IPS-NIHi11 (cell line): ENCODE data around the gene CHCHD6.

ENCODE experiments used
- DNase-seq: peaks from one replicate; pipeline ENCODE4 v3.0.0; 2012; ENCODE audit warnings: mixed read lengths, low spot score

The CHCHD6 gene

DNA sequence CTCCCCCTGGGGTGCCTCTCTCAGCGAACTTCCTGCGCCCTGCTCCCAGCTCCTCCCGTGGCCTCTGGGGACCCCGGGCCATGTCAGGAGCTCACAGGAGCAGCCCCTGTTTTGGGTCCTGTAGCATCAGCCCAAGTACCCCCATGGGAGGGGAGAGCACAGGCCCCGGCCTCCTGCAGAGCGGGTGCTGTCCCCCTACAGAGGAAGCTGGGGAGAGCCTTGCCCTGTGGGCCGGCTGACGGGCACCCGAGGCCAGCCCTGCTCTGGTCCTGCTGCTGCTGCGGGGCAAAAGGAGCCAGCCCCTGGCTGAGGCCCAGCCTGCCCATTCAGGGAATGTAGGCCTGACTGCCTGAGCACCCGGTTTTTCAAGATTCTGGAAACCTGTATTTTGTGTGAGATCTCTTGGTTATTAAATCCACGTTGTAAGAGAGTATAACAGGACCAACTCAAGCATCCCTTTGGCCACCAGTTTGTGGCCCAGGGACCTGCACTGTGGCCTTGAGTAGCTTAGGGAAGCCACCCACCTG is 291.3 kb downstream of the CHCHD6 start:
- DNase-seq, result no peak

DNA sequence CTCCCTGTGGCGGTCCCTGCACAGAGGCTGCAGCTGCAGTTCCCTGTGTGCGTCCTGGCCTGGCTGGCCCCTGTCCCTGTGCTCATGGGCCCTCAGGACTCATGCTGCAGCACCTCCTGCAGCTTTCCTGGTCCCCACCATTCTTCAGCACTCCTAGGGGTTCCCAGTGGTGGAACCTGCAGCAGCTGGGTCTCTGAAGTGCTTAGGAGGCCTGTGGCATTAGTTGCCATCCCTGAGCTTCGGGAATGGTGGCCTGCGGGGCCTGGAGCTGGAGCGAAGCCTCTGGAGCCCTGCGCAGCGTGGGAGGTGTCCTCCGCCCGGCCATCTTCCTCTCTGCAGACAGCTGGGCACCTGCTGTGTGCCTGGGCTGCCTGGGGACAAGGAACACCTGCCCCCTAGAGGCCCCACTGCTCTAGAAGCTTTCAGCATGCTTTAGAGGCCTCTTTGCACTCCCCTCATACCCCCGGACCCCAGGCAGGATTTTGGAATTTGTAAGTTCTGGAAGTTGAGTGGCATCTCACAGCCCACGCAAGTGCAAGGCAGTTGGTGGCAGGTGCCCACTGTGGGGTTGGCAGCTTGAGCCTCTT is 292.0 kb downstream of the CHCHD6 start:
- no peak for DNase-seq

DNA sequence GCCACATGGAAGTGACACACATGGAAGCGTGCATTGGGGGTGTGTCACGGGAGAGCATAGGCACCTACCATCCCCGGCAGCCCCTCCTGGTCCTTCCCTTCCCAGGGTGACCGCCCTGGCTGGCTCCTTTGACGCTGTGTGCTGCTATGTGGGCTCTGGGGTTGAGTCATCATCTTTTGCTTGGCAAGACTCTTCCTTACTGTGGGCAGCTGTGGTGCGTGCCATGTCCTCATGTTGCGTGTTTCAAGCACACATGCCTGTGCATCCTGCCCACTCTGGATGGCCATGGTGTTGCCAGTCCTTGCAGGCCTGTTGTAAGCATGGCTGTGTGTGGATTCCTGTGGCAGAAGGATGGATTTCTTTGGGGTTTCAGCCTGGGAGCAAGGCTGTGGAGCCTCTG is 292.9 kb downstream of the CHCHD6 start:
- no peak for DNase-seq

DNA sequence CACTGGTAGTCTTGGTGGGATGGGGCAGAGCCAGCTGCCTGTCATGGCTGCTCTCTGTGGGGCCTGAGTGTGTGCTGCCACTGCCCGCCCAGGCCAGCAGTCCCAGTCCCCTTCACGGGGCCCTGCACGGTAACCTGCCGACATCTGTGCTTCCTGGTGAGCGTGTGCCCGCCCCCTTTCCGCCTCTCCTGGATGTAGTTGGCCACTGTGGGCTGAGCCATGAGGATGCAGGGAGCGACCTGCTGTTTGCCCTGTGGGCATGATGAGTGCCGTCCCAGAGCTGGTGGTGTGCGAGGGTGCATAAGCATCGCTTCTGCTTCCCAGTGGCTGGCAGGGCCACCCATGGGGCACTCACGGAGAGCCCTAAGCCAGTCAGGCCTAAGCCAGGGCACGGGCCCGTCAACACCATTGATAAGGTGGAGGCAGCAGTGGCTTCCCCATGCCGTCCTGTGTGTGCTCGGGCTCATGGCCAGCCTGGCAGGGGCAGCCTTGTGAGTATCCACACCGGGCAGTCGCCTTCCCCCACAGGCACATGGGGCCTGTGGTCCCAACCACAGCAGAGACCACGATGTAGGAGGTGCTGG is 293.5 kb downstream of the CHCHD6 start:
- DNase-seq, result no peak

DNA sequence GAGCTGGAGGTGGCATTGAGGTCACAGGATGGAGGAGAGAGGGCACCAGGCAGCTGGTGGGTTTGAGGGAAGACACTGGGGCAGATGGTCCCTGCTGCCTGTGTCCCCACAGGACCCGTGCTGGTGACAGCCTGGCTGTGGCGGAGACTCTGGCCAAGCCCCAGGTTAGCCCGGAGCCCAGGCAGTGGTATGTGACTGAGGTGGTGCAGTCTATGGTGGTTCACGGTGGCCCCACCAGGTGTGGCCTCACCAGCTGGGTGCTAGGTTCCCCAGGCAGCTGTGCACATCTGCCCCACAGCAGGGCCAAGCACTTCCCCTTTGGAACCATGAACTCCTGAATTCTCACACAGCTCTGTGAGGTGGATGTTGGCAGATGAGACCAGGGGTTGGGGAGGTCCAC is 294.3 kb downstream of the CHCHD6 start:
- DNase-seq, result no peak

DNA sequence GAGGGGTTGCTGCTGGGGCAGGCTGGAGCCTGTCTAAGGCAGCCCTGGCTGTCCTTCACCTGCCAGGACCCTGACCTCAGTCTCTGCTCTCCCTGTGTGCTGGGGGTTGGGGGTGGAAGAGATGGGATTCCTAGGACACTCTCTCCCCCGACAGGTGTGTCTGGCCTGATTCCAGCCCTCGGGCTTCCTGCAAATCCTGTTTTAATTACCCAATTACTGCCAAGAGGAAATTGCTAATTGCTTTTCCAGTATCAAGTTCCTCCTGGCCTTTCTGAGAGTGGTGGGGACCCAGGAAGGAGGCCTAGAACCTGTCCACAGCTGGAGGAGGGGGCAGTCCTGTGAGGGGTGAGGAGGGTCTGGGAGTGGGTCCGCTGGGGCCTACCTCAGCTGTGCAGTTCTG is 294.7 kb downstream of the CHCHD6 start:
- DNase-seq, result no peak

DNA sequence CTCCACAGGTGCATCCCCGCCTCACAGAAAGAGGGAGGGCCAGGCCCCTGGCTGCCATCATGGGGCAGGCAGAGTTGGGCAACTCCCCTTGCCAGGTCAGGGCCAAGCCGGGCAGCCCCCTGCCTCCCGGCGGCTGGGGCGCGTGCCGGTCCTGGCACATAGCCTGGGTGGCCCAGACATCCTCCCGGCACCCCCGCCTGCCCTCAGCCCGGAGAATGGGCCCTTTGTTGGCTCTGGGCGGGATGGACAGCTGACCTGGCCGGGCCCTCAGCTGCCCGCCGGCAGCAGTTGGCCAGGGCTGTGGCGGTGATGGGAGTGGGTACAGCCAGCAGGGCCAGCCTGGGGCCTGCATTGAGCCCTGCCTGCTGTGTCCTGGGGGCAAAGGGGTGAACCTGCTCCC is 295.3 kb downstream of the CHCHD6 start:
- DNase-seq, result no peak

DNA sequence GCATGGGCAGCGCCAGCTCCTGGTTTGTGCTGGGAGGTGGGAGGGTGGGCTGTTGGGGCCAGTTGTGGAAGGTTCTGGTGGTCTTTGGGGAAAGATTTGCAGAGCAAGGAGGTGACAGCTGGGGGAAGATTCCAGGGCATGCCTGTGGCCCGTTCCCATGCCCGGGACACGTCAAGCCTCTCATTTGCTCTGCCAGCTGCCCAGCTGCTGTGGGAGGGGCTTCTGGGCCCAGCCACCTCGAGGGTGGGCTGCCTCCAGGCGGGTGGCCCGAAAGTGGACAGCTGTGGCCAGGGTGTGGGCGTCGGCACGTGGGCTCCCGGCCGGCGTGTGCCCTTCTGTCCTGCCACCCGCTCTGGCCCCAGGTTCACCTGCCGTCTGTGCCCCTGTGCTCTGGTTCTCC is 296.1 kb downstream of the CHCHD6 start:
- no peak for DNase-seq

DNA sequence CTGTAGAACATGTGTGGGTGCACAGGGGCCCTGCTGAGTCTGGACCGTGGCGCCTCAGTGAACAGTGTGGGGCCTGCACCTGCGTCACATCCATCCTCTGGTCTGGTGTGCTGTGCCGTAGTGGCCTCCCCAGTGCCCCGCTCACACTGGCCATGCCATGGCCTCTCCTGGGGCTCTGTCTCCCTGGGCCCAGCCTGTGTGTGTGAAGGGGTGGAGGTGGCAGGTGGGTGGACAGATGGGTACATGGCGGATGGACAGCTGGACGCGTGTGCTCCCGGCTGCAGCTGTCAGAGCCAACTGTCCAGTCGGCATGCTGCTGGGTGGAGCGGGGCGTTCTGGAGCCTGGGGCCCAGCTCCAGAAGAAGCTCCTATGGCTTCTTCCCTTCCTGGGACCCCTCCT is 296.7 kb downstream of the CHCHD6 start:
- DNase-seq, result no peak

DNA sequence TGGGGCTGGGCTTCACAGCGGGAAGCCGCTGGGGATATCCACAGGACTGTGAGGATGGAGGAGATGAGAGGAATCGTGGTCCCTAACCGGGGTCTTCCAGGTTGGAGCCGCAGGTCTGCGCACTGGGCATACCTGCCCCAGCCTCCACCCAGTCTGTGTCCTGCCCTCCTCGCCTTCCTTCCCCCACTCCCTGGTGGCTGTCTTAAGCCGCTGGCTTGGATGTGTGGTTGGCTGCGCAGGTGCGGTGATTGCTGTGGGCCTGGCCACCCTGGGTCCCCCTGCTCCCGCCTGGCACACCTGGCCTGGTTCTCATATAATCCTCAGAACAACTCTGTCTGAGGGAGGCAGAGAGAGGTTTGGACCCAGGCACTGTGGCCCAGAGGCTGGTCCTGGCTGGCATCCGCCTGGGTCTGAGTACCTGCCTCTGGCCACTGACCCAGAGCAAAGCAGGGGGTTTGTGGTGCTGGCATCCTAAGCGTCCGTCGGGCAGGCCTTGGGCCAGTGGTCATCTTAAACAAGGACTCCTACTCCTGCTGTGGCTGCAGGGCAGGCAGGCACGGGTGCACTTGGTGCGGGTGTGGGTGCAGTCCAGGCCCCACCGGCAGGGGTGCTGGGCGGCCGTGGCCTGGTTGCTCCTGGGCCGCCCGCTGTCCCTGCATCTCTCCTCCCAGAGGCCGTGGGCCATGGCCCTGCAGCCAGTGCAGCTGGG is 297.6 kb downstream of the CHCHD6 start:
- DNase-seq, result no peak

DNA sequence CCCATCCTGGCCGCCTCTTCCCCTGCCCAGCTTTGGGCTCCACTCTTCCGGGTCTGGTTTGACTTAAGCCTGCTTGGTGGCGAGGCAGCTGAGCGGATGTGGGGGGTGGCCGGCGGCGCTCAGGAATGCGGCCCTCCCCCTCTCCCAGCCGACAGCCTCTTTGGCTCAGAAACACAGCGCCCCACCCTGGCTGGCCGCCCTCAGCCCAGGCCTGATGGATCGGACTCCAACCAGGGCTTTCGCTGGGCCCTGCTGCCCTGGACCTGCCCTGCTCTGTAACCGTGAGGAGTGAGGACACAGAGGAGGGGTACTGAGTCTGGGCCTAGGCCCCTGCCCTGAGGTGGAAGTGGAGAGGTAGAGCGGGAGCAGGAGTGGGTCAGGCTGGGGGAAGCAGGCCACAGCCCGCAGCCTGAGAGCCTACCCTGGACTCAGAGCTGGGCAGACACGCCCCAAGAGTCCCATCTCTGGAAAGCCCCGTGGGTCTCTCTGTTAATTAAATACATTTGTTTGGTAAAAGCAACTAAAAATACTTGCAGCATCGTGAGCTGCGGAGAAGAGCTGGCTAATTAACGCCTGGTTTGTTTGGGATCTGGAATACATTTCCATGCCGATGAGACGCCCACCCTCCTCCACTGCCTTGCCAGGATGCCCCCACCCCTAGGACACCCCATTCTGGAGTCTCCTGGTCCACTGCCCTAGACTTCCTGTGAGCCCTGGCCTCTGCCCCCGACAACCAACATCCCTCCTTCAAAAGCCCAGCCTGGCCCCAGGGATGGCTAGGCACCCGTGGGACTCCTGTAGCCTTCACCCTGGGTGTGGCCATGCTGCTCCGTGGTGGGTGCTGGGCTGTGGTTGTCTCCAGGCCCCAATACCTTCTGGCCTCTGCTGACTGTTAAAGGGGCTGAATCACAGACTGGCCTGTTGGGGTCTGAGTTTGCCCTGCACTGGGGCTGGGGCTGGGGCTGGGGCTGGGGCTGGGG is 298.4 kb downstream of the CHCHD6 start:
- DNase-seq, result peak; percentile 98

DNA sequence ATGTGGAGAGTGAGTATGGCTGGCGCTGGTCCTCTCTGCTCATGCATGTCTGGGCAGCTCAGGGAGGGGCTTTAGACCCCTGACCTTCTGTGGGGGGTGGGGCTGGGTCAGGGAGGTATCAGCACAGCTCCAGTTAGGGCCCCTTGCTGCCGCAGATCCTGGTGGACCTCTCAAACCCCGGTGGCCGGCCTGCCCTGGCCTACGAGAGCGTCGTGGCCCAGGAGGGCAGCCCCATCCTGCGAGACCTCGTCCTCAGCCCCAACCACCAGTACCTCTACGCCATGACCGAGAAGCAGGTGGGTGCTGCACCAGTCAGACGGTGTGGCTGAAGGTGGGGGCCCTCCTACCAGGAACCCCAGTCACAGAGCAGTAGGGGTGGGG is 299.1 kb downstream of the CHCHD6 start:
- no peak for DNase-seq

DNA sequence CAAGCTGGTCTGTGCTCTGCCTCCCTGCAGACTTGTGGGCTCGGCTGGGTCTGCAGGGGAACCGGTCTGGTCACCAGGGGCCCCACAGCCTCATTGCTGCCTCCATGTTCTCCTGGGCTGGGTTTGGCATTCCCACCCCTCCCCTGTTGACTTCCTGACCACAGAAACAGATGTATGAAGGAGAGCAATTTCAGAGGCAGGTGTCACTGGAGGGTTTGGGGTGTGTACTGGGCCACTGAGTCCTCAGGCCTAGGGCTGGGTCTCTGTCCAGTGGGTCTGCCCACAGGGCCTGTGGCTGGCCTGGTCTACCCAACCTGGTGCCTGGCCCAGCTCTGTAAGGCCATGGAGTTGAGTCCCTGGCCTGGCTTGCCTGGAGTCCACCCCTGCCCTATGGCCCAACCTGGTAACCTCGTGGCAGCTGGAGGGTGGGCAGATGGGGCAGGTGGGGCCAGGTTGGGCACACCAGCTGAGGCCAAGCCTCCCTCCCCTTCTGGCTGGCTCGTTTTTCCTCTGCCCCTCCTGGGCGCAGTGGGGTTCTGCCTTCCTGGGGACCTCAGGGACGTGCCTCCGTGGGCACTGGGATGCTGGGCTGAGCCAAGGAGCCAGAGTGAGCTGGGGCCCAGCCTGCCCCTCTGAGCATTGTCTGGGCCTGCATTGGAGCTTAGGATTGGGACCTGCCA is 299.7 kb downstream of the CHCHD6 start:
- no peak for DNase-seq

DNA sequence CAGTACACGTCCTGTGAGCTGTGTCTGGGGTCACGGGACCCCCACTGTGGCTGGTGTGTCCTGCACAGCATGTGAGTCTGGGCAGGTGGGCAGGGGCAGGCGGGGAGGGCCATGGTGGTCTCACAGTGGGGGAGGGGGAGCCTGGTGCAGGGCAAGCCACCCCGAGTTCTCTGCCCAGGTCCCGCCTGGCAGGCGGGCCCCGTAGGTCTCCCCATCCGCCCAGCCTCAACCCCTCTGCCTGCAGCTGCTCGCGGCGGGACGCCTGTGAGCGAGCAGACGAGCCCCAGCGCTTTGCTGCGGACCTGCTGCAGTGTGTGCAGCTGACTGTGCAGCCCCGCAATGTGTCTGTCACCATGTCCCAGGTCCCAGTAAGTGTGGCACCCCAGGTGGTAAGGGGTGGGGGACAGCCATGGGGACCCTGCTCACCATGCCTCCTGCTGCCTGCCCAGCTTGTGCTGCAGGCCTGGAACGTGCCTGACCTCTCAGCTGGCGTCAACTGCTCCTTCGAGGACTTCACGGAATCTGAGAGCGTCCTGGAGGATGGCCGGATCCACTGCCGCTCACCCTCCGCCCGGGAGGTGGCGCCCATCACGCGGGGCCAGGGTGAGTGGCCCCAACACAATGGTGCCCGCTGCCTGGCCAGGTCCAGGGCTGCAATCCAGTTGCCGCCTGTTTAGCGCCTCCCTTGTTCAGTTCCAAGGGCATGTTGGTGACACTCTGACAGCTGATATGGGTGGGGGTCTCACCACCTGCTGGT is 300.8 kb downstream of the CHCHD6 start:
- no peak for DNase-seq

DNA sequence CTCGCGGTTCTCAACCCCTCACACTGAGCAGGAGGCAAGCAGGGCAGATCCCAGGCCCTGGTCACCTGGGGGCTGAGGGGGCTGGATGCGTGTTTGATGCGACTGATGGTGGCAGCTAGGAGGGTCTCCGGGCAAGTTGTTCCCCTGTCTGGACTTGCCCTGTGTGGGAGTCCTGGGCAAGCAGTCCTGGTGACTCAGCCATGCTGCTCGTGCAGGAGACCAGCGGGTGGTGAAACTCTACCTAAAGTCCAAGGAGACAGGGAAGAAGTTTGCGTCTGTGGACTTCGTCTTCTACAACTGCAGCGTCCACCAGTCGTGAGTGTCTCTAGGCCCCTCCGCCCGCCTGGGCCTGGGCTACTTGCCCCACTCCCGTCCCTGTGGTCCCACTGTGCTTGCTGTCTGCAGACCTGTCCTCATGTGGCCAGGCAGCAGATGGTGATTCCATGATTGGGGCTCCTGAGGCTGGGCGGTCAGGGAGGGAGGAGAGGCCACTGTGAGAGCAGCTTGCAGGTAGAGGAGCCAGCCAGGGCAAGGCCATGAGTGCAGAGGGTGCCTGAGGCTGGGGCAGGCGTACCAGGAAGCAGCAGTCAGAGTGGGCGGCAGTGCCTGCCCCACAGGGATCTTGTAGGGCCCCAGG is 301.9 kb downstream of the CHCHD6 start:
- no peak for DNase-seq

DNA sequence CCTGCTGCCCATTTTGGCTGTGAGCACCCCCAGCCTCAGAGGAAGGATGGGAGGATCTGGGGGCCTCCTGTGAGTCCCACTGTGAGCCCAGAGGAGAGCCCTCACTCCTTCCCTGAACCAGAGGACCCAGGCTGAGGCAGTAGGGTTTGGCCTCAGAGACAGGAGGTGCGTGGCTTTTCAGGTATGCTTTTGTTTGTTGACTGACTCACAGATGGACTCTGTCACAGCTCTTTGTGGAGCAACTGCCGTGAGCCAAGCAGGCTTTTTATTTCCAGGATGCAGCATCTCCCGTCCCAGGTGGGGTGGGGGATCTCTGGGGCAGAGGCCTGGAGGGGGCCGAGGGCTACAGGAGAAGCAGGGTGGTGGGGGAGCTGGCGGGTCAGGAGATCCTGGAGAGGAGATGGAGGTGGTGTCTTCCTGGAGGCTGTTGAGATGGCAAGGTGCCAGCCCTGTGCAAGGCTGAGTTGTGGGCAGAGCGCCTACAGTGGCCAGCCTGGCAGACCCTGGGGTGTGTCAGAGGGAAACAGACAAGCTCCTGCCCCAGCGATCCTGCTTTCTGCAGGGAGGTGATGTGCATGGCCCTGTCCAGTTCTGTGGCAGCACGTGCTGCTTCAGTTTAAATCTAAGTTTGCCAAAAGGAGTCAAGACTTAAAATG is 302.9 kb downstream of the CHCHD6 start:
- DNase-seq, result no peak

DNA sequence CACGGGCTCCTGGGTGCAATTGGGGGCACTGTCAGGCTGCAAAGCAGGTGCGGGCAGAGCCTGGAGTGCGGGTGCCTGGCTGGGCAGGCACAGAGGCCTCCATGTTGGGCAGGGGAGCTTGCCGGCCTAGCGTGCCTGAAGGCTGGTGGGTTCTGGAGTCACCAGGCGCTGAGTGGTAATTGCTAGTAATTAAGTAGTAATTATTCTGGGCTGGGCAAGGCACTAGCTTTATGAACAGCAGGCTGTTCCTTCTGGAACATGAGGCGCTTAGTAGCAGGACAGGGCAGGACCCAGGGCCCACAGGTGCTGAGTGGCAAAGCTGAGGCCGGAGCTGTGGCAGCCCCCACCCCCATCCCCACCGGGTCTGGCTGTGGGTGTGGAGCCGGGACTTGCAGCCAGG is 304.2 kb downstream of the CHCHD6 start:
- no peak for DNase-seq

DNA sequence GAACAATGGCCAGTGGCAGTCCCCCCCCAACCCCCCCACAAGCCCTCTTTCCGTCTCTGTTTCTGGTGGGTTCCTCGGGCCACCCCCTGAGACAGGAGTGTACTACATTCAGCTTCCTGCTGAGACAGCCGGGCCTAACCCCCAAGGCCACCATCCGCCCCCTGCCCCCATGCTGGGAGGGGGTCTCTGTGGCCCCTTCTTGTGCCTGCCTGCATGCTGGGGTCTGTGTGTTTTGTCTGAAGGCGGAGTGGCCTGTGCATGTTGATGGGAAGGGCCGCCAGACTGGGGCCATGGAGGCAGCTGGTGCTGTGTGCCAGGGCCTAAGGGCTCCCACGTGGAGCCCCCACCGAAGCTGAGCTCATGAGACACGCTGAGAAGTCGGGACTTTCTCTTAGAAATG is 305.5 kb downstream of the CHCHD6 start:
- DNase-seq, result no peak
